GM12878 (cell line): ENCODE results near the gene RALGAPB. TPM values are rescaled to one million over a fixed set of nuclear protein-coding genes. Genes with fewer than 3 reads are reported as not detected.

Source experiments
- ATAC-seq: fragments of 200-7000 bp; cut with Tn5 transposase; 3 replicates; pipeline ENCODE4 v1.9.1; 2020; ENCODE audit warnings: mild to moderate bottlenecking, moderate library complexity
- BruUV-seq: library from RNA; stranded (reverse); fragments of 400-500 nt; replicated peaks from 2 replicates; lab custom pipeline; 2021; lab: Mats Ljungman, UMichigan
- CTCF ChIA-PET: fragments of 300-600 bp; sonication (Branson Sonifier 250); formaldehyde crosslinking; extraction: SDS; loops from one replicate; lab custom pipeline; 2021; ENCODE audit warnings: inconsistent platforms; lab: Yijun Ruan, JAX
- POLR2A ChIA-PET: fragments of 350-600 bp; formaldehyde crosslinking; extraction: SDS; loops from one replicate; lab custom pipeline; 2021; ENCODE audit warnings: inconsistent platforms; lab: Charles Lee
- RAD21 ChIA-PET: fragments of 300-600 bp; sonication (Branson Sonifier 250); formaldehyde crosslinking; loops from one replicate; lab custom pipeline; 2023; ENCODE audit warnings: antibody characterized with exemption; ENCODE audit not compliant: unreplicated experiment; lab: Charles Lee
- SMC1A ChIA-PET: fragments of 300-600 bp; sonication (Branson Sonifier 250); formaldehyde crosslinking; loops from one replicate; lab custom pipeline; 2023; ENCODE audit not compliant: unreplicated experiment, uncharacterized antibody; lab: Charles Lee
- DNase-seq: peaks from one replicate; pipeline ENCODE4 v3.0.0-alpha.2; 2011; ENCODE audit warnings: low read depth, low spot score
- FAIRE-seq: peaks from 3 replicates; lab custom pipeline; 2011; peaks lifted over from hg19 to GRCh38; lab: Jason Lieb, UNC
- H2AFZ ChIP-seq: 2 replicates; pipeline ENCODE4 v1.6.0; 2011; ENCODE audit warnings: low read depth, low read length, control low read depth; ENCODE audit not compliant: control insufficient read depth
- H3K27ac ChIP-seq: 2 replicates; pipeline ENCODE4 v1.5.1; 2011; ENCODE audit warnings: control low read depth; ENCODE audit not compliant: control insufficient read depth, insufficient read depth
- H3K27me3 ChIP-seq, 2 experiments: replicated peaks in 1 of 2; 2 replicates each; pipeline versions ENCODE4 v1.6.0 to v1.6.1; 2011; ENCODE audit warnings: low read length in 1 of 2; ENCODE audit not compliant: control insufficient read depth in 2 of 2, insufficient read depth in 2 of 2
- H3K36me3 ChIP-seq, 2 experiments: 2 replicates each; pipeline ENCODE4 v1.5.1; 2011; ENCODE audit warnings: low read length in 1 of 2; ENCODE audit not compliant: control insufficient read depth in 2 of 2, insufficient read depth in 2 of 2
- H3K4me1 ChIP-seq: 2 replicates; pipeline ENCODE4 v1.6.1; 2011; ENCODE audit warnings: mild to moderate bottlenecking, low read length, moderate library complexity, mixed read lengths; ENCODE audit not compliant: control insufficient read depth, insufficient read depth
- H3K4me2 ChIP-seq: 2 replicates; pipeline ENCODE4 v1.6.0; 2011; ENCODE audit warnings: control low read depth; ENCODE audit not compliant: control insufficient read depth, insufficient read depth
- H3K4me3 ChIP-seq: fragments of 200-600 bp; sonication (generic); 2 replicates; pipeline ENCODE4 v1.5.1; 2016
- H3K79me2 ChIP-seq: 2 replicates; pipeline ENCODE4 v1.6.0; 2011; ENCODE audit warnings: low read length; ENCODE audit not compliant: control insufficient read depth, insufficient read depth
- H3K9ac ChIP-seq: 2 replicates; pipeline ENCODE4 v1.8.0; 2011; ENCODE audit warnings: low read length, control low read depth, mixed read lengths; ENCODE audit not compliant: control insufficient read depth, insufficient read depth
- H3K9me3 ChIP-seq: replicated peaks from 3 replicates; pipeline ENCODE4 v1.5.1; 2011; ENCODE audit warnings: mild to moderate bottlenecking, low read length; ENCODE audit not compliant: control insufficient read depth, insufficient read depth
- H4K20me1 ChIP-seq: 2 replicates; pipeline ENCODE4 v1.6.0; 2011; ENCODE audit not compliant: control insufficient read depth, insufficient read depth
- ASH2L ChIP-seq: fragments of 300-600, 200-600 bp; sonication (generic); IDR thresholded peaks from 2 replicates; pipeline ENCODE4 v1.6.1; 2017; ENCODE audit warnings: low read depth, mild to moderate bottlenecking, borderline replicate concordance
- CBX3 ChIP-seq: fragments of 200-600 bp; sonication (generic); IDR thresholded peaks from 2 replicates; pipeline ENCODE4 v1.6.1; 2016; ENCODE audit warnings: low read depth, borderline replicate concordance
- CHD4 ChIP-seq: fragments of 200-600 bp; sonication (generic); IDR thresholded peaks from 2 replicates; pipeline ENCODE4 v1.6.1; 2016; ENCODE audit warnings: mild to moderate bottlenecking
- CREM ChIP-seq: IDR thresholded peaks from 2 replicates; pipeline ENCODE4 v1.6.1; 2014; ENCODE audit warnings: antibody characterized with exemption, low read depth
- IKZF2 ChIP-seq, 2 experiments: fragments of 450-650 bp; IDR thresholded peaks; 2 replicates each; pipeline ENCODE4 v1.6.1; 2017; ENCODE audit warnings: mild to moderate bottlenecking in 2 of 2, moderate library complexity in 2 of 2
- KAT2A ChIP-seq: conservative IDR thresholded peaks from 2 replicates; pipeline ENCODE4 v1.6.1; 2011; ENCODE audit warnings: low read depth, low read length; ENCODE audit not compliant: control insufficient read depth
- KDM1A ChIP-seq: fragments of 200-600 bp; sonication (generic); IDR thresholded peaks from 2 replicates; pipeline ENCODE4 v1.6.1; 2016; ENCODE audit warnings: borderline replicate concordance
- MYB ChIP-seq: fragments of 150-350 bp; IDR thresholded peaks from 2 replicates; pipeline ENCODE4 v1.6.1; 2014; ENCODE audit warnings: mild to moderate bottlenecking, low read depth, low read length, borderline replicate concordance
- NKRF ChIP-seq: fragments of 450-650 bp; conservative IDR thresholded peaks from 2 replicates; pipeline ENCODE4 v1.6.1; 2017; ENCODE audit warnings: mild to moderate bottlenecking, moderate library complexity
- NR2C2 ChIP-seq: IDR thresholded peaks from 2 replicates; pipeline ENCODE4 v1.6.1; 2011; ENCODE audit warnings: borderline replicate concordance, low read depth; ENCODE audit not compliant: control insufficient read depth, insufficient read length
- PAX5 ChIP-seq: IDR thresholded peaks from 2 replicates; pipeline ENCODE4 v1.6.1; 2011; ENCODE audit warnings: low read depth, low read length, borderline replicate concordance
- PBX3 ChIP-seq: IDR thresholded peaks from 2 replicates; pipeline ENCODE4 v1.6.1; 2011; ENCODE audit warnings: mild to moderate bottlenecking, low read depth, low read length, moderate library complexity; ENCODE audit not compliant: insufficient replicate concordance
- PKNOX1 ChIP-seq: fragments of 450-650 bp; IDR thresholded peaks from 2 replicates; pipeline ENCODE4 v1.6.1; 2016; ENCODE audit warnings: mild to moderate bottlenecking
- SIX5 ChIP-seq: IDR thresholded peaks from 2 replicates; pipeline ENCODE4 v1.6.1; 2011; ENCODE audit warnings: mild to moderate bottlenecking, low read depth, low read length, moderate library complexity; ENCODE audit not compliant: severe bottlenecking
- SMAD5 ChIP-seq: IDR thresholded peaks from 2 replicates; pipeline ENCODE4 v1.6.1; 2016; ENCODE audit warnings: antibody characterized with exemption, low read depth
- SMC3 ChIP-seq: IDR thresholded peaks from 2 replicates; pipeline ENCODE4 v1.6.1; 2011; ENCODE audit warnings: low read length, improper control_type of control experiment, borderline replicate concordance
- ZSCAN29 ChIP-seq: fragments of 450-650 bp; IDR thresholded peaks from 2 replicates; pipeline ENCODE4 v1.6.1; 2017; ENCODE audit warnings: mild to moderate bottlenecking, moderate library complexity
- WGBS: methylation state at CpG from one replicate; pipeline ENCODE4 v1.1.6; 2016; ENCODE audit warnings: low lambda C conversion rate; ENCODE audit not compliant: insufficient replicate concordance, insufficient coverage; ENCODE audit errors: missing lambda C conversion rate; 5-methylcytosine and 5-hydroxymethylcytosine counted together
- in situ Hi-C: fragments of 300-500 bp; cut with MboI; formaldehyde crosslinking; loops from 9 replicates; pipeline ENCODE4 v1.14.3; 2018; ENCODE audit warnings: mixed read lengths
- intact Hi-C: fragments of 100-400 bp; cut with micrococcal nuclease; formaldehyde crosslinking; loops from one replicate; pipeline ENCODE4 v1.14.2; 2022; ENCODE audit not compliant: unreplicated experiment
- polyA plus RNA-seq, 11 experiments: library from polyadenylated mRNA; depleted of rRNA in 4 of 11; unstranded in 6 of 11; stranded (reverse) in 5 of 11; fragments of >200 nt; fragmentation: Nextera tagmentation in 4 of 11; fragmentation: Illumina TruSeq in 1 of 11; extraction: Ambion mirVana in 4 of 11; extraction: Trizol in 1 of 11; gene quantifications; 1 replicate in 1 of 11; 2 replicates in 10 of 11; pipeline versions ENCODE4 v1.2.1 to v1.2.3, GENCODE V29; 2011 to 2016; ENCODE audit warnings: inconsistent platforms in 2 of 11, missing spikeins in 2 of 11, low read depth in 1 of 11
- total RNA-seq, 4 experiments: library from RNA; depleted of rRNA in 3 of 4; stranded (reverse); fragments of >200 nt in 3 of 4; fragmentation: Illumina TruSeq in 1 of 4; extraction: Trizol in 1 of 4; gene quantifications; 2 replicates each; pipeline versions ENCODE4 v1.2.1 to v1.2.3, GENCODE V29; 2013 to 2021

Gene RALGAPB
- total and polyA plus RNA-seq, 10 of the 15 experiments (the other 5 are each of a cell fraction or from before 2014, with no cell fraction given): 3.7 to 23.2 (median 15.5) TPM

- in situ Hi-C loops: no loop called here
Observed at GRCh38 chr20:38454556-38455473, 17.8 kb upstream of the RALGAPB start.

More at GRCh38 chr20:38454556-38455473, 17.8 kb upstream of the RALGAPB start:
- Histone ChIP-seq H3K9me3 (no peaks in the 10 kb centered on the region), H4K20me1 (no peaks in the 10 kb centered on the region), H3K4me1 (peaks cover 16% of the 10 kb centered on the region), H3K36me3 (peaks cover 0 to 8% of the 10 kb centered on the region in 2 experiments; a peak in 1 of 4 replicates), H3K4me3 (no peak overlapping the region), H3K27ac (no peak overlapping the region), H3K4me2 (no peak overlapping the region), H2AFZ (no peak overlapping the region), H3K27me3 (no peaks in the 10 kb centered on the region), H3K9ac (no peak overlapping the region), H3K79me2 (no peaks in the 10 kb centered on the region)
- intact Hi-C loops: no loop called here
- POLR2A ChIA-PET: no interaction called here
- FAIRE-seq (no peak), ATAC-seq (no peak), DNase-seq (no peak)
- CTCF ChIA-PET: interaction anchor here (0.7 to 2.3 kb wide), 4 partner anchors 7 to 37 kb away, joined by 3 to 17 read pairs (median 4); partner anchors contain the start of genes RALGAPB and SNHG17
- RAD21 ChIA-PET: interaction anchor here (0.9 to 2.9 kb wide), 2 partner anchors 18 to 22 kb away, joined by 3 to 9 read pairs; partner anchors contain the start of gene RALGAPB
- WGBS: 81% methylated on average over 13 of the region's 13 CpGs
- BruUV-seq: no TSS peak
- SMC1A ChIA-PET: no interaction called here
- TF ChIP-seq SMC3 (no peak), PAX5 (no peak), NR2C2 (no peak), SMAD5 (no peak), NKRF (no peak), KDM1A (no peak), SIX5 (no peak), PBX3 (no peak), CREM (no peak), ASH2L (no peak), CBX3 (no peak), MYB (no peak), PKNOX1 (no peak), KAT2A (no peak), CHD4 (no peak), IKZF2 (IDR thresholded peaks at IDR 0.05) (no peak), ZSCAN29 (no peak)
